ENCODE results near the gene BTNL9. TPM values are rescaled to one million over a fixed set of nuclear protein-coding genes. Genes with fewer than 3 reads are reported as not detected.

The BTNL9 gene
- polyA plus RNA-seq, 1 donor from 2014 or later: 13.9 TPM

DNA sequence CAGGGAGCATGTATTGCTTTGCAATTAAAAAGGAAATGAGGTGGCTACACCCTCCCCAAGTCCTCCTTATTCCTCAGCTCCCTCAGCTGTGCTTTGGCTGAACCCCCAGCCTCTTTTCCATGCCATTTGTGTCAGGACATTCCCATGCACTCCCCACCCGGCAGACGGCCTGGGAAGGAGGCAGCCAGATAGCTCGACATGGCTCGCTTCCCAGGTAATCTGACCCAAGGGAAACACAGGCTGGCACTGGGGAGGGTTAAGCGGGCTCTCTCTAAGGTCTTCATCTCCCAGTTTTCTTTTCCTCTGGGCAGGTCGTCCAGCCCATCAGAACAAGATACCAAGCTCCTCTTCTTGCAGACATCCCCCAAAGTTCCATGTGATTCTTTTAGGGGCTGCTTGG lies 31.2 kb downstream of the BTNL9 start:
- no peaks in the 10 kb centered on the region for H3K9me2 ChIP-seq (ENCODE audit: insufficient read depth, low read length)
- peaks cover 18% of the 10 kb centered on the region for H3K27me3 ChIP-seq (ENCODE audit: insufficient read depth, low read depth, low read length)
- no peaks in the 10 kb centered on the region for H3K79me2 ChIP-seq (replicated peaks; ENCODE audit: insufficient read depth, low read length)
- H3F3A ChIP-seq (ENCODE audit: insufficient read depth, low read length, poor library complexity, severe bottlenecking): no peaks in the 10 kb centered on the region
- H3K4me2 ChIP-seq (ENCODE audit: low read length): no peak overlapping the region
- no peak overlapping the region for H3K9ac ChIP-seq (ENCODE audit: low read length)
- H2AFZ ChIP-seq (ENCODE audit: low read depth, low read length): no peak overlapping the region
- no peaks in the 10 kb centered on the region for H3K9me3 ChIP-seq (ENCODE audit: low read length)
- TF ChIP-seq TAF1 (IDR thresholded peaks at IDR 0.05; ENCODE audit: low read depth) (no peak), EP300 (conservative IDR thresholded peaks at IDR 0.05; ENCODE audit: poor library complexity, severe bottlenecking) (no peak), SMC3 (conservative IDR thresholded peaks at IDR 0.05; ENCODE audit: poor library complexity) (no peak), EZH2 (IDR thresholded peaks at IDR 0.05; ENCODE audit: borderline replicate concordance, insufficient read depth, low read length, poor library complexity, severe bottlenecking) (no peak), RAD21 (conservative IDR thresholded peaks at IDR 0.05) (no peak), MXI1 (conservative IDR thresholded peaks at IDR 0.05; ENCODE audit: poor library complexity, severe bottlenecking) (no peak), POLR2AphosphoS5 (IDR thresholded peaks at IDR 0.05) (no peak)
- TF ChIP-seq, protein P1, sequence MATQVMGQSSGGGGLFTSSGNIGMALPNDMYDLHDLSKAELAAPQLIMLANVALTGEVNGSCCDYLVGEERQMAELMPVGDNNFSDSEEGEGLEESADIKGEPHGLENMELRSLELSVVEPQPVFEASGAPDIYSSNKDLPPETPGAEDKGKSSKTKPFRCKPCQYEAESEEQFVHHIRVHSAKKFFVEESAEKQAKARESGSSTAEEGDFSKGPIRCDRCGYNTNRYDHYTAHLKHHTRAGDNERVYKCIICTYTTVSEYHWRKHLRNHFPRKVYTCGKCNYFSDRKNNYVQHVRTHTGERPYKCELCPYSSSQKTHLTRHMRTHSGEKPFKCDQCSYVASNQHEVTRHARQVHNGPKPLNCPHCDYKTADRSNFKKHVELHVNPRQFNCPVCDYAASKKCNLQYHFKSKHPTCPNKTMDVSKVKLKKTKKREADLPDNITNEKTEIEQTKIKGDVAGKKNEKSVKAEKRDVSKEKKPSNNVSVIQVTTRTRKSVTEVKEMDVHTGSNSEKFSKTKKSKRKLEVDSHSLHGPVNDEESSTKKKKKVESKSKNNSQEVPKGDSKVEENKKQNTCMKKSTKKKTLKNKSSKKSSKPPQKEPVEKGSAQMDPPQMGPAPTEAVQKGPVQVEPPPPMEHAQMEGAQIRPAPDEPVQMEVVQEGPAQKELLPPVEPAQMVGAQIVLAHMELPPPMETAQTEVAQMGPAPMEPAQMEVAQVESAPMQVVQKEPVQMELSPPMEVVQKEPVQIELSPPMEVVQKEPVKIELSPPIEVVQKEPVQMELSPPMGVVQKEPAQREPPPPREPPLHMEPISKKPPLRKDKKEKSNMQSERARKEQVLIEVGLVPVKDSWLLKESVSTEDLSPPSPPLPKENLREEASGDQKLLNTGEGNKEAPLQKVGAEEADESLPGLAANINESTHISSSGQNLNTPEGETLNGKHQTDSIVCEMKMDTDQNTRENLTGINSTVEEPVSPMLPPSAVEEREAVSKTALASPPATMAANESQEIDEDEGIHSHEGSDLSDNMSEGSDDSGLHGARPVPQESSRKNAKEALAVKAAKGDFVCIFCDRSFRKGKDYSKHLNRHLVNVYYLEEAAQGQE (IDR thresholded peaks at IDR 0.05; ENCODE audit: borderline replicate concordance): no peak
- TF ChIP-seq, protein P2, sequence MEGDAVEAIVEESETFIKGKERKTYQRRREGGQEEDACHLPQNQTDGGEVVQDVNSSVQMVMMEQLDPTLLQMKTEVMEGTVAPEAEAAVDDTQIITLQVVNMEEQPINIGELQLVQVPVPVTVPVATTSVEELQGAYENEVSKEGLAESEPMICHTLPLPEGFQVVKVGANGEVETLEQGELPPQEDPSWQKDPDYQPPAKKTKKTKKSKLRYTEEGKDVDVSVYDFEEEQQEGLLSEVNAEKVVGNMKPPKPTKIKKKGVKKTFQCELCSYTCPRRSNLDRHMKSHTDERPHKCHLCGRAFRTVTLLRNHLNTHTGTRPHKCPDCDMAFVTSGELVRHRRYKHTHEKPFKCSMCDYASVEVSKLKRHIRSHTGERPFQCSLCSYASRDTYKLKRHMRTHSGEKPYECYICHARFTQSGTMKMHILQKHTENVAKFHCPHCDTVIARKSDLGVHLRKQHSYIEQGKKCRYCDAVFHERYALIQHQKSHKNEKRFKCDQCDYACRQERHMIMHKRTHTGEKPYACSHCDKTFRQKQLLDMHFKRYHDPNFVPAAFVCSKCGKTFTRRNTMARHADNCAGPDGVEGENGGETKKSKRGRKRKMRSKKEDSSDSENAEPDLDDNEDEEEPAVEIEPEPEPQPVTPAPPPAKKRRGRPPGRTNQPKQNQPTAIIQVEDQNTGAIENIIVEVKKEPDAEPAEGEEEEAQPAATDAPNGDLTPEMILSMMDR (IDR thresholded peaks at IDR 0.05; ENCODE audit: poor library complexity, severe bottlenecking): no peak
- H3K27ac ChIP-seq (ENCODE audit: low read length): no peak overlapping the region
- no peaks in the 10 kb centered on the region for H4K20me1 ChIP-seq (ENCODE audit: insufficient read depth)
- H3K4me3 ChIP-seq (ENCODE audit: low read length): no peak overlapping the region
- H3K36me3 ChIP-seq (ENCODE audit: insufficient read depth, low read length): no peaks in the 10 kb centered on the region

DNA sequence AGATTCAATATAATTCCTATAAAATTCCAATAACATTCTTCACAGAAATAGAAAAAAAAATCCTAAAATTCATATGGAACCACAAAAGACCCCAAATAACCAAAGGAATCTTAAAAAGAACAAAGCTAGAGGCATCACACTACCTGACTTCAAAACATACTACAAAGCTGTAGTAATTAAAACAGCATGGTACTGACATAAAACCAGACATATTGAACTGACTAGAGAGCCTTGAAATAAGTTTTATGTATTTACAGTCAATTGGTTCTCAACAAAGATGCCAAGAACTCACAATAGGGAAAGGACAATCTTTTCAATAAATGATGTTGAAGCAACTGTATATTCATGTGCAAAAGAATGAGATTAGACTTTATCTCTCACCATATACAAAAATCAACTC lies 36.9 kb downstream of the BTNL9 start:
- H3K36me3 ChIP-seq (ENCODE audit: insufficient read depth, low read length): no peaks in the 10 kb centered on the region
- H3K27ac ChIP-seq (ENCODE audit: low read length): no peak overlapping the region
- H4K20me1 ChIP-seq (ENCODE audit: insufficient read depth): no peaks in the 10 kb centered on the region
- peaks cover 5% of the 10 kb centered on the region for H3K27me3 ChIP-seq (ENCODE audit: insufficient read depth, low read depth, low read length)
- no peak overlapping the region for H2AFZ ChIP-seq (ENCODE audit: low read depth, low read length)
- no peaks in the 10 kb centered on the region for H3F3A ChIP-seq (ENCODE audit: insufficient read depth, low read length, poor library complexity, severe bottlenecking)
- no peak overlapping the region for H3K4me3 ChIP-seq (ENCODE audit: low read length)
- no peak overlapping the region for H3K9ac ChIP-seq (ENCODE audit: low read length)
- H3K79me2 ChIP-seq (replicated peaks; ENCODE audit: insufficient read depth, low read length): no peaks in the 10 kb centered on the region
- no peaks in the 10 kb centered on the region for H3K9me2 ChIP-seq (ENCODE audit: insufficient read depth, low read length)
- H3K9me3 ChIP-seq (ENCODE audit: low read length): no peaks in the 10 kb centered on the region
- H3K4me2 ChIP-seq (ENCODE audit: low read length): no peak overlapping the region
- TF ChIP-seq EP300 (conservative IDR thresholded peaks at IDR 0.05; ENCODE audit: poor library complexity, severe bottlenecking): no peak
- no peak for TF ChIP-seq TAF1 (IDR thresholded peaks at IDR 0.05; ENCODE audit: low read depth)

DNA sequence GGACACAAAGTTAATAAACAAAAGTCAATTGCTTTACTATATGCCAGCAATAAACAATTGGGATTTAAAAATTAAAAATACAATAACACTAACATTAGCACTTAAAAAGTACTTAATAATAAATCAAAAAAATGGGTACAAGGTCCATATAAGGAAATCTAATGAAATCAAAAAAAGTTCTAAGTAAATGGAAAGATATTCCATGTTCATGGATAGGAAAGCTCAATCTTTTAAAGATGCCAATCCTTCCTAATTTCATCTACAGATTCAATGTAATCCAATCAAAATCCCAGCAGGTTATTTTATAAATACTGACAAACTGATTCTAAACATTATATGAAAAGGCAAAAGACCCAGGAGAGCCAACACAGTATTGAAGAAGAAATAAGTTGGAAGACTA lies 41.9 kb downstream of the BTNL9 start:
- Histone ChIP-seq H3K4me3 (ENCODE audit: low read length) (no peak overlapping the region), H3K4me2 (ENCODE audit: low read length) (no peak overlapping the region), H2AFZ (ENCODE audit: low read depth, low read length) (no peak overlapping the region), H3K9me2 (ENCODE audit: insufficient read depth, low read length) (no peaks in the 10 kb centered on the region), H3K27me3 (ENCODE audit: insufficient read depth, low read depth, low read length) (no peaks in the 10 kb centered on the region), H3K9ac (ENCODE audit: low read length) (no peak overlapping the region), H3F3A (ENCODE audit: insufficient read depth, low read length, poor library complexity, severe bottlenecking) (no peaks in the 10 kb centered on the region), H3K79me2 (replicated peaks; ENCODE audit: insufficient read depth, low read length) (no peaks in the 10 kb centered on the region), H3K27ac (ENCODE audit: low read length) (no peak overlapping the region), H4K20me1 (ENCODE audit: insufficient read depth) (no peaks in the 10 kb centered on the region), H3K36me3 (ENCODE audit: insufficient read depth, low read length) (no peaks in the 10 kb centered on the region), H3K9me3 (ENCODE audit: low read length) (no peaks in the 10 kb centered on the region)
- no peak for TF ChIP-seq TAF1 (IDR thresholded peaks at IDR 0.05; ENCODE audit: low read depth)
- no peak for TF ChIP-seq EZH2 (IDR thresholded peaks at IDR 0.05; ENCODE audit: borderline replicate concordance, insufficient read depth, low read length, poor library complexity, severe bottlenecking)
- no peak for TF ChIP-seq EP300 (conservative IDR thresholded peaks at IDR 0.05; ENCODE audit: poor library complexity, severe bottlenecking)
- no peak for TF ChIP-seq MXI1 (conservative IDR thresholded peaks at IDR 0.05; ENCODE audit: poor library complexity, severe bottlenecking)
- no peak for TF ChIP-seq RAD21 (conservative IDR thresholded peaks at IDR 0.05)
- TF ChIP-seq POLR2AphosphoS5 (IDR thresholded peaks at IDR 0.05): no peak
- TF ChIP-seq, protein P2 (IDR thresholded peaks at IDR 0.05; ENCODE audit: poor library complexity, severe bottlenecking): no peak
- TF ChIP-seq SMC3 (conservative IDR thresholded peaks at IDR 0.05; ENCODE audit: poor library complexity): no peak

Measured in neural cell (in vitro differentiated cells).